Activated CD8-positive, alpha-beta memory T cell treated with anti-CD3 and anti-CD28 coated beads for 24 hours (primary cell): Measurements from ENCODE around the gene ATP9B.

Source experiments
- DNase-seq: peaks from one replicate; pipeline ENCODE4 v3.0.0-alpha.2; 2020

Gene ATP9B

GRCh38 chr18:79200546-79201268, 131.5 kb downstream of the ATP9B start:
- no peak for DNase-seq

GRCh38 chr18:79203017-79203605, 133.9 kb downstream of the ATP9B start:
- DNase-seq = peak; percentile 65

GRCh38 chr18:79204889-79205807, 136.0 kb downstream of the ATP9B start:
- DNase-seq = no peak

- DNase-seq = no peak
These were observed 137.2 kb downstream of the ATP9B start for GRCh38 chr18:79206444-79206843.

- DNase-seq = no peak
These were observed 139.7 kb downstream of the ATP9B start for GRCh38 chr18:79208906-79209305.

- DNase-seq = no peak
These were observed 141.1 kb downstream of the ATP9B start for GRCh38 chr18:79210002-79210910.

- no peak for DNase-seq
These were observed 142.7 kb downstream of the ATP9B start for GRCh38 chr18:79211844-79212243.

- no peak for DNase-seq
These were observed 144.9 kb downstream of the ATP9B start for GRCh38 chr18:79214056-79214455.

- DNase-seq = no peak
These were observed 147.0 kb downstream of the ATP9B start for GRCh38 chr18:79216176-79216575.

- no peak for DNase-seq
These were observed 148.9 kb downstream of the ATP9B start for GRCh38 chr18:79217979-79218604.

GRCh38 chr18:79218605-79219190, 149.5 kb downstream of the ATP9B start:
- no peak for DNase-seq

GRCh38 chr18:79221136-79221535, 151.9 kb downstream of the ATP9B start:
- DNase-seq = no peak

- no peak for DNase-seq
These were observed 153.6 kb downstream of the ATP9B start for GRCh38 chr18:79222790-79223189.

GRCh38 chr18:79223431-79223830, 154.2 kb downstream of the ATP9B start:
- no peak for DNase-seq

GRCh38 chr18:79224381-79224780, 155.2 kb downstream of the ATP9B start:
- DNase-seq = no peak

- DNase-seq = no peak
These were observed 158.4 kb downstream of the ATP9B start for GRCh38 chr18:79227621-79228020.

GRCh38 chr18:79229431-79229830, 160.2 kb downstream of the ATP9B start:
- DNase-seq = no peak

GRCh38 chr18:79234438-79234837, 165.2 kb downstream of the ATP9B start:
- no peak for DNase-seq

- DNase-seq = no peak
These were observed 170.4 kb downstream of the ATP9B start for GRCh38 chr18:79239631-79240030.

- no peak for DNase-seq
These were observed 172.6 kb downstream of the ATP9B start for GRCh38 chr18:79241755-79242154.

- DNase-seq = no peak
These were observed 173.1 kb downstream of the ATP9B start for GRCh38 chr18:79242246-79242645.

- no peak for DNase-seq
These were observed 176.4 kb downstream of the ATP9B start for GRCh38 chr18:79245517-79246001.
